ENCODE measurements around the gene CACHD1. TPM values are rescaled to one million over a fixed set of nuclear protein-coding genes. Genes with fewer than 3 reads are reported as not detected.
"Not testable (repeated sequence)": the region's sequence is repeated elsewhere in the genome, so short reads cannot be mapped to it uniquely, and the experiment has no call there.

The CACHD1 gene
- total RNA-seq, 1 donor from 2014 or later = 4.2 TPM

DNA sequence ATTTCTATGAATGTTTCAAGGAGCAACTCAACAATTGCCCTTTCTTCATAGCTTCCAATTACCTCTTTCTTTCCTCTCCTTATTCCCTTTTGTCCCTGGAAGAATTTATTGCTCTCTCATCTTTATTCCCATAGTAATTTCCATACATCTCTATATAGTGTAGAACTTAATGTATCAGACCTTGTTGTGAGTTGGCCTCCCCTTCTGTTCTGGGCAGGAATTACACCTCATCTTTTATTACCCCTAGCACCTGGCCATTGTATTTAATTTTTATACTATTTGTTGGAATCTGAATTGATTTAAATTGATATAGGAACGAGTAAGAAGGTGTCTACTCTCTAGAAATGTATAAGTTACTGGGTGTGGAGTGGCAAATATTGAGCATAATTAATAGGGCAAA, 114.5 kb downstream of the CACHD1 start:
- peak; percentile 6 to 34 for DNase-seq (ENCODE audit: low read depth in 2 of 2)

DNA sequence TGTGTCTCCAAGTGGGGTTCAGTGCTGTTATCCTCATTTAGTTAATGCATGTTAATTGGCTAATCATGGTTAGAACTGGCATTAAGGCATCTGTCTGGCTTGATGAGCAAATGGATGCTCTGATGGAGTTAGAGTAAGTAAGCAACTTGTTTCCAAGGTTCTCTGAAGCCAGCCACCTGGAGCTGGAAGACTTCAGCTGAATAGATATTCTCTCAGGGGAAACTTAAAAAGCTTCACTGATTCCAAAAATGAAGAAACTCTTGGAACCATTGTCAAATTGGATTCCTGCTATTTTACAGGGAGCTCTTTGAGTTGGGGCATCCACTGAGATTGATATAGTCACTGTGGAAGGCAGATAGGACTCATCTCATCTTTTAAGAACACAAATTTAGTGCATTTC, 118.9 kb downstream of the CACHD1 start:
- no peak for DNase-seq (ENCODE audit: low read depth in 2 of 2)

DNA sequence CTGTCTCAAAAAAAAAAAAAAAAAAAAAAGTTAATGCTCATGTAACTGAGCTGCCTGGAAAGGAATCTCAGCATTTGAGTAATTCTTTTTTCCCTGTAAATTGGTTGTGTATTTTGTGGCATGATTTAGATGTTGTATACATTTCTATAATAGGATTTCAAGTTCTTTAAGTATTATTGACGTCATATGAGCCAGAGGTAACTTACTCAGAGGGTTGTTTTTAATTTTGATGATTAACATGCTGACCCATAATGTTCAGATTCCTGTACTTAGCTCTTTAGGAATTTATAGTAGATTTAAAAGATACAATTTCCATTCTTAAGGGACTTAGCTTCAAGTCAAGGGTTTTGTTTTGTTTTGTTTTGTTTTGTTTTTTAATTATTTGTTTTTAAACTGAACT, 120.4 kb downstream of the CACHD1 start:
- DNase-seq (ENCODE audit: low read depth in 2 of 2) = no peak

DNA sequence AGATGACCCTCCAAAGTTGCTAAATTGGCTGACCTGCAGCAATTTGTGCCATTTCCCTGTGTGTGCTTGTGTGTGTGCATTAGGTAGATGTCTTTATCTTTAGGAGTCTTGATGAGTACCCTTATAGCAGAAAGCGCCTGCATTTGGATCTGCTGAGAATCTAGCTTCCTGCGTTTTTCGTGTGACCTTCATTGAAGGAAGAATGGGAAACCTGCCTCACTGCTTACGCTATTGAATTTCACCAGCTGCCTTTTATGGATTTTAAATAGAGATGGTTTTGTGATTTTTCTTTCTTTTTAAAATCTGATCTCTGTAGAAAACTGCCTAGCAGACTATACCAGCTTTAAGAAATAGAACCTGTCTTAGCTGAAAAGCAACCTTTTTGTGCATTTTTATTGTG, 124.5 kb downstream of the CACHD1 start:
- DNase-seq (ENCODE audit: low read depth in 2 of 2) = no peak

DNA sequence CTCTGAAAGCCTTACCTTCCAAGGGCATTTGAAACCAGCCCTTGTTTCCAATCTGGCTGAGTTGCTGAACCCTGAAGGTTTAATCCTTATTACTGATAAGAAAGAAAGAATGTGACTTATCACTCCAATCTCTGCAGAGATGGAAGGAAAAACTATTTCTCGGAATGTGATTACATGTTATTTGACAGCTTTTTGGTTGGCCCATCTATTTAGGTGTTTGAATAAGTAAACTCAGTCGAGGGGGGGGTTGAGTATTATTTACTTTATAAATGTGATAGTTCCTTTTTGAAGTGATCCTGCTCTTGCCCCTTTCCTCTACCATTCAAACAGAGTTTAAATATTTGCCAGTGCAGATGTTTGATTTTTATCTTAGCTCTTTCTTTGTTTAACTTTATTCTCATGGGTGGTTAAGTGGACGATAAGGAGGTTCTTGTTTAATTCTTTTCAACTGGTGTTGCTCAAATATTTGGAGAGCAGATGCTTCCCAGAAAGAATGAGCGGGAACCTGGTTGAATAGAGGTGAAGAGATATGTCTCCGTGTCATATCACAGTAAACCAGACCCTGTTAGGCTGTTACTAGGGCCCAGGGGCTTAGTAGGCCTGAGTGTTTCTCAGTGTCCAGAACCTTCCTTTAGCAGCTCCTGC, 126.1 kb downstream of the CACHD1 start:
- no peak for DNase-seq (ENCODE audit: low read depth in 2 of 2)

DNA sequence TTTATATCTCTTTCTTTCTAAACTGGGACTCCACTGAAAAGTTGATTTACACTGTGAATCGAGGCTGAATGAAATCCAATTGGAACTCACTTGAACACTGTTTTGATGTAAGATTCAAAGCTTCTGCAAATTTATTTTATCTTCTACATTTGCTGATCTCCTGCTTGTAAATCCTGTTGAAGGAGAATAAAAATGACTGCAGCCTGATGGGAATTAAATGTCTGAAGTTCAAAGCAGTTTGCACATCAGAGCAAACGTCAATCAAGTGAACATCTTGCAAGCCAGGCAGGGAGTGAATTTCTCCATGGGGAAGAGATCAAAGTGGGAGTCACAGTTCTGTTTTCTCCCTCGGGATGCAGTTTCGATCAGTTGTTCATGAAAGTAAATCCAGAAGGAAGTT, 127.2 kb downstream of the CACHD1 start:
- DNase-seq (ENCODE audit: low read depth in 2 of 2) = no peak

DNA sequence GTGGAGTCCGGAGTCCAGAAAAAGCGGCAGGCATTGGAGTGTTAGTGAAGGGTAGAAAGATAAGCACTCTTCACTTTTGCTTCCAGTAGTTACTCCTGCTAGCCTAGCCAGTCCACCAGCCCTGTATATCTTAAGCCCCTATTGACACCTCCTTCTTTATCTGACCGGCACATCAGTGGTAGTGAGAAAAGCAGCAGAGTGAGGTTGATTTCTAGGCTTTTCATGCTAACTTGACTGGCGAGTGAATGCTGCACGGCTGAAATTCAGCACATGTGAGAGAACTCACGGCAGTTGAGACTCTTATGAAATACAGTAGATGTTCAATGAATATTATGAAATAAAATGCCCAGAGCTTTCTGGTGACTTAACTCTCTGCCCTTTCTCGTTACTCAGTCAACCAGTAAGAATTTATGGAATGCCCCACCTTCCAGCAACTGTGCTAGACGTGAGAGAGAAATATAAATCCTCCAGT, 128.2 kb downstream of the CACHD1 start:
- no peak for DNase-seq (ENCODE audit: low read depth in 2 of 2)

DNA sequence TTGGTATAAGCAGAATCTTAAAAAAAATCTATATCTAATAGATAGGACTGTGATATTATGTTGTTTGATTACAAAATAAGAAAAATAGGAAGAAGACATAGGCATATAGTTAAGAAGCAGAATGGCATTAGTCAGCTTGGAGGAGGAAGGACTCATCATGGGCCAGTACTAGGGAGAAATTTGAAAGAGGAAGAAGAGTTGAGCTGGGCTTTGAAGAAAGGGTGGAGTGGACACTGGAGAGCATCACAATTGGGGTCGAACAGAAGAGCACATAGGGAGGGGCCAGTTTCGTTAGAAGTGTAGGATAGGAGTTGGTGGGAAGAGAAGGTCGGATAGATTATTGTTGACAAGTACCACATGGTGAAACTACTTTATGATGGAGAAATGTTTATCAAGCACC, 129.3 kb downstream of the CACHD1 start:
- DNase-seq (ENCODE audit: low read depth in 2 of 2) = no peak

DNA sequence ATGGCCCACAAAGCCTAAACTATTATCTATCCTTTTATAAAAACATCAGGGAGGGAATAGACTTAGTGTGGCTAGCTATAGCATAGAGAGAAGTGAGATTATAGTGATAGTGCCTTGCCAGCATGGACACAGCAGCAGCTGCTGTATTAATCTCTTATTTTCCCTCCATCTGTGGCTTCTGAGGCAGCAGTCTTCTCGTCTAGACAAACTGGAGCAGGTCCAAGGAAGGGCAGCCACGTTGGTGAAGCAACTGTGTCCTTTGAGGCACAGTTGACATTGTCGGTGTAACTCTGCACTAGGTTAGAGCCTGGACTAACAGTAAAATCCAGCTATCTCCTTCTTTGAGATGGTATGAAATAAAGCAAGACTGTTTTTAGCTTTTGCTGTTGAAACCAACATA, 131.3 kb downstream of the CACHD1 start:
- no peak for DNase-seq (ENCODE audit: low read depth in 2 of 2)

DNA sequence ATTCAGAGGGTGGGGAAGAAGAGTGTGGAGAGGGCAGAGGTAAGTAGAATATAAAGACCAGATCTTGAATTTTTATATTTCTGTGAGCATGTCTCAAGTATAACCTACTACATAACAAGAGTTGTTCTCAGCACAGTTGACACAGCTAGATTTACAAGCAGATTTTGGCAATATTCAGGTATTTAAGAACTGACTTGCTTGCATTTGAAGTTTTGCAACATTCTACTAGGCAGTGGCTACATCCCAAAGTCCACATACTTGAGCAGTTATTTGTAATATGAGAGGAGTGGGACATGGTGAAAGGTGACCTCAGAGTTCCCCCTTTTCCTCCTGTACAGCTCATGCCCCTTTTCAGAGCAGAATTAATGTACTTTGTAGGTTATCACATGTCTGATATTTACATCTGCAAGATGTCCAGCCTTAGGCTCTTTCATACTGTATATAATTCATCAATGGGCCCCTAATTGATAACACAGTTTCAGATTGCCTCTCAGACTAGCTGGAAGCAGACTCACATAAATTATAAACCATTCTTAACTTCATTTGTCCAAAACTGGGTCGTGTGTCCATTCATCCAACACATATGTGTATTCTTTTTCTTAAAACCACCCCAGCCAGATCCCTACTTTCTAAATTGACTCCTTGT, 138.2 kb downstream of the CACHD1 start:
- no peak for DNase-seq (ENCODE audit: low read depth in 2 of 2)

DNA sequence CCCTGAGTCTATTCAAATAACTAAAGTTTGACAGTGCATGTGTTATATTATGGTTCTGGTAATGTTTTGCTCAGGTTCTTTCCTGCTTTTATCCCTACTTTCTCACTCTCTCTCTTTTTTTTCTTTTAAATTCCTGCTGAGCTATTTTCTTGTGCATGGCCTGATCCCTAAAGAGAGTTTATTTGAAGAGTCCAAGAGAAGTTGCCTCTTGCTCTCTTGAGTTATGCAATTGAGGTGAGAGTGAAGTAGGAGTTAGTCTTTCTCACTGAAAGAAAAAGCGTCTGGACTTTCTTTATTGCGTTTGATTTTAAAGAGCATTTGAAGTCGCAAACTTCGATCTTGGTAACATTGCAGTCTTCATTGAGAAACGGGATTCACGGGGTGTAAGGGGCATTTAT, 138.7 kb downstream of the CACHD1 start:
- DNase-seq (ENCODE audit: low read depth in 2 of 2) = no peak

DNA sequence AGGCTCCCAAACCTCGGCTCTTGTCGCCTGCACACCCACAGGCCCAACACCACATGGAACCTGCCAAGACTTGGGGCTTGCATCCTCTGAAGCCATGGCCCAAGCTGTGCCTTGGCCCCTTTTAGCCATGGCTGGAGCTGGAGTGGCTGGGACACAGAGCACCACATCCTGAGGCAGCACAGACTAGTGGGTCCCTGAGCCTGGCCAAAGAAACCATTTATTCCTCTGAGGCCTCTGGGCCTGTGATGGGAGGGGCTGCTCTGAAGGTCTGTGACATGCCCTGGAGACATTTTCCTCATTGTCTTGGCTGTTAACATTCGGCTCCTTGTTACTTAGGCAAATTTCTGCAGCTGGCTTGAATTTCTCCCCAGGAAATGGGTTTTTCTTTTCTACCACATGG, 141.0 kb downstream of the CACHD1 start:
- not testable (repeated sequence) for DNase-seq (ENCODE audit: low read depth in 2 of 2)

DNA sequence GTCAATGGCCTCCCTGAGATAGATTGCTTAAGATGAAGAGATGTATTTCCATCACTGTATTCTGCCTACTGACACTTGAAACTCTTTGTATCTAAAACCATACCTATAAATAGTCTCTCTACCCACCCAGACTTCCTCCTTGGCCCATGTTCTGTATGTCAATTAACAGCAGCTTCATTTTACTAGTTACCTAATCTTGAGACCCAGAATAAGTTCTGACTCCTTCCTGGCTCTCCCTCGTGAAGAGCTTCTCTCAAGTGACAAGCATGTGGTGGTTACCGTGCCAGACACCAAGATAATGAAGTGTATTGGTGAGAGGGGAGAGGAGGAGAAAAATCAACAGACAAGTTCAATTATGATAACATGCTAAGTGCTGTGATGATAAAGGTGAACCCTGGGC, 146.1 kb downstream of the CACHD1 start:
- no peak for DNase-seq (ENCODE audit: low read depth in 2 of 2)

DNA sequence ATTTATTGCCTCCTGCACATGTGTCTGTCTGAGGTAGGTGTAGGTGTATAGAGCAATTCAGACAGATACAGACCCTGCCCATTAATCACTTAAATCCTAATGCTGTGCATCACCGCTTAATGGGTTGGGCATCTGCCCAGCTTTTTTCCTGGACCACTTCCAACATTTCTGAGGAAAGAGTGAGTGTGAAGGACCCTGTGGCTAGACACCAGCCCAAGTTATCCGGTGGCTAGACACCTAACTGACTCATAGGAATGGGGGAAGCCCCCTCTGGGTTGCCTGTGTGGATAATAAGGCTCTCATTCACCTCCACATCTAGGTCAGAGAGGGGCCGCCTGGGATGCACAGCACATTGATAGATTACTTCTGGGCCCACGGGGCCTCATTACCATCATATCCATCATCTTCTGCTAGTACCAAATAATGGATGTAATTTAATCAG, 153.8 kb downstream of the CACHD1 start:
- DNase-seq (ENCODE audit: low read depth in 2 of 2) = peak; percentile 34 to 39

DNA sequence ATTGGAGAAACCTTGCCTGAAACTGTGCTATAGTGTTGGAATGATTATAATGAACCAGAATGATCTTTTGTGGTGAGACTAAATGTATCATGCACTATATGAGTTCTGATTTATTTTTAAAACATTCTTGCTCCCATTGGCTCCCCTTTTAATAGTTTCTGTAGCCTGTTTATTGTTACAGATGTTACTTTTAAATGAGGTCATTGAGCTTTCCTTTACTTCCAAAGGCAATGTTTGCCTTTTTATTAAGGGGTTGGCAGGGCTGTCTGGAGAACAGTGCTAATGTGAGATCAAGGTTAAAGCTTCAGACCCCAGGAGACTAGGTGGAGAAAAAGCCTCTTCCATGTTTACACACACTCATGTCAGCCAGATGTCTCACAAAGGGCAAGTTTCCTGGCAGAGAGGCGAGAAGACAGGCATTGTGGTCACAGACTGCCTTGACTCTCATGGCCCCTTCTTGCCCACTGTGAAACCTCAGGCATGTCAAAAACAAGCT, 154.3 kb downstream of the CACHD1 start:
- peak in 1 of 2 donors; percentile 36 for DNase-seq (ENCODE audit: low read depth in 2 of 2)

DNA sequence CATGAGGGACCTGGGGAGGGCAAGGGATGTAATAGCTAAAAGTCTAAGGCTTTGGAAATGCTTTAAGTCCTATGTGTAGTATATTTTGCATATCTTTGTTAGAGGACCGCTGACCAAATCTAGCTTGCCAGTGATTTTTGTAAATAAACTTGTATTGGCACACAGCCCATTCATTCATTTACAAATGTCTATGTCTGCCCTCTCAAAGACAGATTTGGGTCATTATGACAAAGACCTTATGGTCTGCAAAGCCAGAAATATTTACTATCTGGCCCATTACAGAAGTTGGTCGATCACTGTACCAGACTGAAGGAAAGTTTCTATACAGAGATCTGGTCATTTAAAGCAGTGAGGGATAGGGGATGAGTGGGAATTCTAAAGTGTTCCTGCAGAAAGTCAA, 154.9 kb downstream of the CACHD1 start:
- peak; percentile 15 to 17 for DNase-seq (ENCODE audit: low read depth in 2 of 2)

DNA sequence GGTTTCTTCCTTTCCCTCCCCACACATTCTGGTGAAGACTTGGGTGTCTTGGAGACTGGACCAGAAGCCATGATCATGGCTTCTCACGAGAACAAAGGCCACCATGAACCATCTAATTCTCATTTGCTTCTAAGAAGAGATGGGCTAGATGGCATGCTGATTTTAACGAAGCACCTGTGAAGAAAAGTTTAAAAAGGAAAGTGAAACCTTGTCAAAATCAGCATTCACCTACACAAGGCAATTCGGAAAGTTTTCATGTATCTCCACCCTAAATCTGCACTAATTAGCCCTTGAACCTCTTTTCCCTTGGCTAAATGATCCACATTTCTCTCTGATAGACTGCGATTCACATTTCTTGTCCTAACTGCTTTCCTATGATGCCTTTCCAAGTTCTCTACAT, 160.7 kb downstream of the CACHD1 start:
- DNase-seq (ENCODE audit: low read depth in 2 of 2) = no peak

DNA sequence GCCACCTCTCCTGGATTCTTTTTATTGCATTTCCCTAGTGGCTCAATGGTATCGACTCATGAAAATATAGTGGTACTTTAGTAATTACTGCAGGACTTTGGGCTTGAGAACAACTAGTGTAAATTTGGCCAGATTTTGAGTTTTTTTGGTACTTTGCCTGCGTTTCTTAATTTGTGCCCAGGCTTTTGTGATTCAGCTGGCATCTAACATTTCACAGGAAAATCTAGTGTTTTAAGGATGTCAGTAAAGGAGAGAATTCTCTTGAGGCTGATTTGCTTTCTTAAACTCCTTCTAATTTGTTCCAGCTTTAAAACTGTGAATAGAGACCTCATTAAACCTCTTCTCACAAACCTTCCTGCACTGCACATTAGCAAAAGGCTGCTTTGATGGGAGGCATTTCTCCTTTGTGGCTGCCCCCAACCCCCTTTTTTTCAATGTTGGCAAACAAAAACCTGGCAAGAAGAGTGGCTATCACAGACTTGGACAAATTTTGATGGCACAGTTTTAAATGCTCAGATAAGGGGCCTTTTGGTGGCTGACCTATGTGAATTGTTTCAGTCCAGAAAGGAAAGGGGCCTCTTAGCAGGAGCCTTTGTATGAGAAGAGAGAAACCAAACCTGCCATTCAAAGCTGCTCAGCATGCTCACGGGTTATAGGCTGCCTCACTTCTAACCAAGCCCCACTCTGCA, 161.6 kb downstream of the CACHD1 start:
- no peak for DNase-seq (ENCODE audit: low read depth in 2 of 2)

DNA sequence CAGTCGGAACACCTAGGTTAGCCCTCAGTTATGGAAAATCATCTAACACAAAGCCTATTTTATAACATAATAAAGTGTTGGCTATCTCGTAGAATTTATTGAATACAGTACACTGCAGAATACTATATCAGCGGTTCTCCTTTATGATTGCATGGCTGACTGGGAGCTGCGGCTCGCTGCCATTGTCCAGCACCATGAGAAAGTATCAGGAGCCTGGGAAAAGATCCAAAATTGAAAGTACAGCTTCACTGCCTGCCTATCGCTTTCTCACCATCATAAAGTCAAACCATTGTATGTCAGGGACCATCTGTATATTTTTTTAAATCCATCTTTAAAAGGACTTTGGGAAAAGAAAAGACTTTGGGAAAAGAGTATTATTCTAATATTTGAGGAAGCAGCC, 163.0 kb downstream of the CACHD1 start:
- no peak for DNase-seq (ENCODE audit: low read depth in 2 of 2)

DNA sequence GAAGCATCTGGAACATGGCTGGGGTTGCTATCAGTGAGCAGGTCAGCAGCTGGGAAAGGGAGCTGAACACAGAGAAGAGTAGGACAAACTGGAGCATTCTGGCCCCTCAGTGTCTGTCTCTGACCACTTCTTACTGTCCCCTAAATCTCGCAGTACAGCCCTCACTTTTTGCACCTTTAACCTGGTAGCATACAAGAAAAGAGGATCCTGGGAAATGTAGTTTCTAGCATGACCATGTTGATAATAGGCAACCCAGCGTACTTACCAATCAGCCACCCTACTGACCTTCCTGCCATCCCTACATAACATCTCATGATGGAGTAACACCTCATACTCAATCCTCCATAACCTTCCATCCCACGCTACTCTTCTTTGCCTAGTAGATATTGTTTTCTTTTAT, 175.8 kb downstream of the CACHD1 start:
- no peak for DNase-seq (ENCODE audit: low read depth in 2 of 2)

DNA sequence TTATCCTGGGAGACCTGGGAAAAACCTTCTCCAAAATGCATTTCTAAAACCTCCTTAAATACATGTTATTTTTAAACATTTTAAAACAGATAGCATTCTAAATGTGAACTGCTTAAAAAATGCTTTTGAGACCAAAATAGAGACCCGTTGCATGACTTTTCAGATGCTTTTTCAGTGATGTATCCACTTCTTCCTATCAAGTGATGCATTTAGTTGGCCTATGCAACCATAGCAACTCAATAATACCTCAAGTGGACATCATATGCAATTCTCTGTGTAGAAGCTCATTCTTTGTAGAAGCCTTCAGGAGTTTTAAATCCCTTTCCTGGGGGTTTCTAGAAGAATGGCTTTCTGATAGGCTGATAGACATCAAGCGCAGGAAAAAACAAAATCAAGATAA, 180.5 kb downstream of the CACHD1 start:
- no peak for DNase-seq (ENCODE audit: low read depth in 2 of 2)

DNA sequence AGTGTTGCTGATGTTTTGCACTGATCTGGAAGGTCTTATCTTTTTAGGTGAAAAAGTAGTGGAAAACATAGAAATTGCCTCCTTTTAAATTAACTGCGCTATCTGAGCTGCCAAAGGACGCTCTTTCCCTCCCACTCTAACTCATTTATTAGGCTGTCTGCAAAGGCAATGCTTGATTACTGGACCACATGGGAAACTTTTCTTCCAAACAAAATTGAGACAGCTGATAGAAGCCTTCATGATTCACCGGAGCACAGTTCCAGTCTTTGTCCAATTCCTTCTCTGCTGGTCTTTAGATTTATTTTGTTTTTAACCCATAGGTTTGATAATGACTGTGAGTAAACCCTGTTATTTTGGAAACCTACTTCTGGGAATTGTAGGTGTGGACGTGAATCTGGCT, 181.9 kb downstream of the CACHD1 start:
- no peak for DNase-seq (ENCODE audit: low read depth in 2 of 2)

DNA sequence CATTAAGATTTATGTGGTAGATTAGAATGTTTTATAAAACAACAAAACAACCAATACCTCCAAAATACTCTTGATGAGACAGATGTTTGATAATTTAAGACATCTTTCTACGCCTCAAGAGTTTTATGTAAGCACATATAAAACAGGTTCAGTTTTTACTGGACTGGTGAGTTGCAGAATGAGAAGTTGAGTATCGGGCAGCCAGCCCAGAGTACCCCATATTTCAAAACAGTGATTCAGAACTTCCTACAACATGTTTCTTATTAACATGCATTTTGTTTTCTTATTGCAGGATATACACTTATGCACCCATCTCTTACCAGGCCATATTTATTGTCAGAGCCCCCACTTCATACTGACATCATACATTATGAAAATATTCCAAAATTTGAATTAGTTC, 183.5 kb downstream of the CACHD1 start:
- DNase-seq (ENCODE audit: low read depth in 2 of 2) = no peak
